Activated CD4-positive, alpha-beta memory T cell treated with anti-CD3 and anti-CD28 coated beads, Interleukin-2, amount 10 ng/mL, durations not matched to agents 7 days and 5 days (primary cell): Measurements from ENCODE around the gene METRNL. TPM values are rescaled to one million over a fixed set of nuclear protein-coding genes. Genes with fewer than 3 reads are reported as not detected.

Source experiments
- CTCF ChIA-PET: fragments of 350-600 bp; sonication (Branson Sonifier 250); formaldehyde crosslinking; loops from one replicate; lab custom pipeline; 2021; ENCODE audit warnings: antibody characterized with exemption, inconsistent platforms; lab: Charles Lee
- POLR2A ChIA-PET: fragments of 350-600 bp; sonication (Branson Sonifier 250); formaldehyde crosslinking; loops from one replicate; lab custom pipeline; 2021; ENCODE audit warnings: antibody characterized with exemption; lab: Charles Lee
- DNase-seq: peaks from one replicate; pipeline ENCODE4 v3.0.0-alpha.2; 2020
- H3K27ac Mint-ChIP-seq: one replicate; pipeline ENCODE4 v1.8.0; 2021; ENCODE audit warnings: mild to moderate bottlenecking, mixed read lengths
- H3K27me3 Mint-ChIP-seq: one replicate; pipeline ENCODE4 v1.8.0; 2021; ENCODE audit warnings: mixed read lengths
- H3K36me3 Mint-ChIP-seq: one replicate; pipeline ENCODE4 v1.8.0; 2021; ENCODE audit warnings: low read depth, mixed read lengths
- H3K4me1 Mint-ChIP-seq: one replicate; pipeline ENCODE4 v1.8.0; 2021; ENCODE audit warnings: mixed read lengths
- H3K4me3 Mint-ChIP-seq: one replicate; pipeline ENCODE4 v1.8.0; 2021; ENCODE audit warnings: mild to moderate bottlenecking, mixed read lengths
- H3K9me3 Mint-ChIP-seq: one replicate; pipeline ENCODE4 v1.8.0; 2021; ENCODE audit warnings: mixed read lengths
- total RNA-seq, 2 experiments: library from RNA; stranded (reverse); gene quantifications; one replicate each; pipeline ENCODE4 v1.2.3, GENCODE V29; 2021

Gene METRNL
- total RNA-seq, 2 experiments from 2014 or later = 27.3 to 28.1 TPM

GRCh38 chr17:83080858-83081683 is 1.7 kb downstream of the METRNL start:
- peaks cover 41% of the 10 kb centered on the region for H3K4me1 Mint-ChIP-seq
- DNase-seq = peak; percentile 39
- ChIA-PET CTCF (no interaction called here), POLR2A (no interaction called here)
- H3K36me3 Mint-ChIP-seq = peaks cover 19% of the 10 kb centered on the region
- no peaks in the 10 kb centered on the region for H3K9me3 Mint-ChIP-seq
- peak overlapping the region; percentile 61 for H3K4me3 Mint-ChIP-seq
- H3K27ac Mint-ChIP-seq = no peak overlapping the region
- peaks cover 36% of the 10 kb centered on the region for H3K27me3 Mint-ChIP-seq

- Mint-ChIP-seq H3K4me1 (peaks cover 45% of the 10 kb centered on the region), H3K9me3 (no peaks in the 10 kb centered on the region)
- POLR2A ChIA-PET = no interaction called here
Observed at GRCh38 chr17:83081684-83082201, 2.3 kb downstream of the METRNL start.

GRCh38 chr17:83082424-83082823 is 3.0 kb downstream of the METRNL start:
- no peak for DNase-seq
- H3K9me3 Mint-ChIP-seq = no peaks in the 10 kb centered on the region
- peaks cover 24% of the 10 kb centered on the region for H3K27me3 Mint-ChIP-seq
- ChIA-PET POLR2A (interaction anchor here (1.2 kb wide), 1 partner anchor 96 kb away, joined by 3 read pairs; no protein-coding TSS in a partner anchor), CTCF (no interaction called here)
- peaks cover 45% of the 10 kb centered on the region for H3K4me1 Mint-ChIP-seq
- H3K4me3 Mint-ChIP-seq = peak overlapping the region; percentile 61
- peak overlapping the region; percentile 80 for H3K27ac Mint-ChIP-seq
- peaks cover 19% of the 10 kb centered on the region for H3K36me3 Mint-ChIP-seq

More at GRCh38 chr17:83081684-83082201, 2.3 kb downstream of the METRNL start:
- CTCF ChIA-PET = no interaction called here
- DNase-seq = no peak
- Mint-ChIP-seq H3K27ac (peak overlapping the region; percentile 10), H3K4me3 (peak overlapping the region; percentile 61), H3K27me3 (peaks cover 31% of the 10 kb centered on the region), H3K36me3 (peaks cover 19% of the 10 kb centered on the region)

- Mint-ChIP-seq H3K4me1 (peaks cover 45% of the 10 kb centered on the region), H3K27me3 (peaks cover 20% of the 10 kb centered on the region), H3K27ac (peak overlapping the region; percentile 80), H3K4me3 (peak overlapping the region; percentile 61), H3K36me3 (peaks cover 19% of the 10 kb centered on the region), H3K9me3 (no peaks in the 10 kb centered on the region)
- DNase-seq = no peak
- CTCF ChIA-PET = interaction anchor here (1.6 kb wide), 1 partner anchor 301 kb away, joined by 4 read pairs; no protein-coding TSS in a partner anchor
- POLR2A ChIA-PET = interaction anchor here (1.2 to 1.9 kb wide), 4 partner anchors 35 to 117 kb away, joined by 3 to 11 read pairs (median 6); no protein-coding TSS in a partner anchor
Observed at GRCh38 chr17:83082909-83083367, 3.5 kb downstream of the METRNL start.

GRCh38 chr17:83083368-83084201 is 4.2 kb downstream of the METRNL start:
- H3K4me3 Mint-ChIP-seq = peak overlapping the region; percentile 40
- no peaks in the 10 kb centered on the region for H3K9me3 Mint-ChIP-seq
- CTCF ChIA-PET = interaction anchor here (1.6 kb wide), 1 partner anchor 302 kb away, joined by 4 read pairs; no protein-coding TSS in a partner anchor
- peaks cover 19% of the 10 kb centered on the region for H3K36me3 Mint-ChIP-seq
- POLR2A ChIA-PET = interaction anchor here (0.9 to 1.9 kb wide), 5 partner anchors 13 to 116 kb away, joined by 3 to 11 read pairs (median 4); no protein-coding TSS in a partner anchor
- peak overlapping the region; percentile 80 for H3K27ac Mint-ChIP-seq
- peak; percentile 51 for DNase-seq
- peaks cover 49% of the 10 kb centered on the region for H3K4me1 Mint-ChIP-seq
- H3K27me3 Mint-ChIP-seq = peaks cover 17% of the 10 kb centered on the region

GRCh38 chr17:83084214-83084613 is 4.8 kb downstream of the METRNL start:
- no peak overlapping the region for H3K4me3 Mint-ChIP-seq
- peaks cover 17% of the 10 kb centered on the region for H3K27me3 Mint-ChIP-seq
- CTCF ChIA-PET = interaction anchor here (1.6 kb wide), 1 partner anchor 302 kb away, joined by 4 read pairs; no protein-coding TSS in a partner anchor
- peaks cover 19% of the 10 kb centered on the region for H3K36me3 Mint-ChIP-seq
- no peak for DNase-seq
- peak overlapping the region; percentile 80 for H3K27ac Mint-ChIP-seq
- POLR2A ChIA-PET = interaction anchor here (0.9 to 1.9 kb wide), 4 partner anchors 13 to 116 kb away, joined by 3 to 11 read pairs (median 6); no protein-coding TSS in a partner anchor
- H3K4me1 Mint-ChIP-seq = peaks cover 51% of the 10 kb centered on the region
- H3K9me3 Mint-ChIP-seq = no peaks in the 10 kb centered on the region

- no peak for DNase-seq
- Mint-ChIP-seq H3K4me1 (peaks cover 56% of the 10 kb centered on the region), H3K27me3 (peaks cover 17% of the 10 kb centered on the region), H3K9me3 (no peaks in the 10 kb centered on the region), H3K27ac (no peak overlapping the region), H3K4me3 (no peak overlapping the region), H3K36me3 (peaks cover 19% of the 10 kb centered on the region)
- POLR2A ChIA-PET = interaction anchor here (1.8 to 1.9 kb wide), 2 partner anchors 36 to 115 kb away, joined by 7 to 11 read pairs; no protein-coding TSS in a partner anchor
- CTCF ChIA-PET = no interaction called here
Observed at GRCh38 chr17:83084621-83085056, 5.2 kb downstream of the METRNL start.

GRCh38 chr17:83085103-83085502 is 5.7 kb downstream of the METRNL start:
- ChIA-PET POLR2A (no interaction called here), CTCF (no interaction called here)
- Mint-ChIP-seq H3K4me3 (no peak overlapping the region), H3K27me3 (peaks cover 17% of the 10 kb centered on the region), H3K4me1 (peaks cover 56% of the 10 kb centered on the region), H3K9me3 (no peaks in the 10 kb centered on the region), H3K36me3 (peaks cover 19% of the 10 kb centered on the region), H3K27ac (no peak overlapping the region)
- DNase-seq = no peak

GRCh38 chr17:83085526-83086198 is 6.3 kb downstream of the METRNL start:
- no peaks in the 10 kb centered on the region for H3K9me3 Mint-ChIP-seq
- peaks cover 57% of the 10 kb centered on the region for H3K4me1 Mint-ChIP-seq
- H3K27ac Mint-ChIP-seq = no peak overlapping the region
- ChIA-PET POLR2A (no interaction called here), CTCF (no interaction called here)
- H3K27me3 Mint-ChIP-seq = peaks cover 17% of the 10 kb centered on the region
- no peak for DNase-seq
- H3K4me3 Mint-ChIP-seq = no peak overlapping the region
- peaks cover 19% of the 10 kb centered on the region for H3K36me3 Mint-ChIP-seq

- Mint-ChIP-seq H3K36me3 (peaks cover 21% of the 10 kb centered on the region), H3K4me1 (peaks cover 58% of the 10 kb centered on the region), H3K4me3 (no peak overlapping the region), H3K27me3 (peaks cover 17% of the 10 kb centered on the region), H3K9me3 (no peaks in the 10 kb centered on the region), H3K27ac (no peak overlapping the region)
- DNase-seq = no peak
- ChIA-PET POLR2A (no interaction called here), CTCF (no interaction called here)
Observed at GRCh38 chr17:83086199-83086880, 6.9 kb downstream of the METRNL start.

- CTCF ChIA-PET = no interaction called here
- H3K36me3 Mint-ChIP-seq = peaks cover 15% of the 10 kb centered on the region
- no peak overlapping the region for H3K27ac Mint-ChIP-seq
- no peak for DNase-seq
- H3K4me1 Mint-ChIP-seq = peaks cover 51% of the 10 kb centered on the region
- POLR2A ChIA-PET = no interaction called here
- no peaks in the 10 kb centered on the region for H3K9me3 Mint-ChIP-seq
- H3K27me3 Mint-ChIP-seq = peaks cover 10% of the 10 kb centered on the region
- no peak overlapping the region for H3K4me3 Mint-ChIP-seq
Observed at GRCh38 chr17:83086907-83087787, 7.7 kb downstream of the METRNL start.
